Hematopoietic multipotent progenitor cell treated with erythropoietin and hydrocortisone succinate and interleukin-3 and kit ligand, for 4 days (in vitro differentiated cells): ENCODE measurements around the gene FKBP2.

Experiments used
- DNase-seq: peaks from one replicate; pipeline ENCODE4 v3.0.0-alpha.2; 2015

Gene FKBP2

DNA sequence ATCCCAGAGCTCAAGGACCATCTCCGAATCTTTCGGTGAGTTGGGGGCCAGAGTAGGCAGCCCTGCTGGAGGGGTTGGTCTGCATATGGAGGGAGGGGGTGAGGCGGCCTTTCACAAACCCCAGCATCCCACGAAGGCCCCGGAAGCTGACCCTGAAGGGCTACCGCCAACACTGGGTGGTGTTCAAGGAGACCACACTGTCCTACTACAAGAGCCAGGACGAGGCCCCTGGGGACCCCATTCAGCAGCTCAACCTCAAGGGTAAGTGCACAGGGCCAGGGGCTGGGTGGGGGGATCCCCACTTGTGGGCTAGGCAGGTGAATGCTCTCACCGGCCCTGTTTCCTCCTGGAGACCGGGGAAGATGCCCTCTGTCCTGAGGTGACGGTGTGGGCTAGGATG, 21.1 kb upstream of the FKBP2 start:
- DNase-seq: no peak

DNA sequence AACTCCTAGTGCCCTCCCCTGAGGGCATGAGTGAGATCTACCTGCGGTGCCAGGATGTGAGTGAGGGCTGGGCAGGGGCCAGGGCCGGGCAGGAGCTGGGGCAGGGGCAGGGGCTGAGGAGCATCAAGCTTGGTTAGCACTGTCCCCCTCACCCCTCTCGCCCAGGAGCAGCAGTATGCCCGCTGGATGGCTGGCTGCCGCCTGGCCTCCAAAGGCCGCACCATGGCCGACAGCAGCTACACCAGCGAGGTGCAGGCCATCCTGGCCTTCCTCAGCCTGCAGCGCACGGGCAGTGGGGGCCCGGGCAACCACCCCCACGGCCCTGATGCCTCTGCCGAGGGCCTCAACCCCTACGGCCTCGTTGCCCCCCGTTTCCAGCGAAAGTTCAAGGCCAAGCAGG, 20.6 kb upstream of the FKBP2 start:
- no peak for DNase-seq

DNA sequence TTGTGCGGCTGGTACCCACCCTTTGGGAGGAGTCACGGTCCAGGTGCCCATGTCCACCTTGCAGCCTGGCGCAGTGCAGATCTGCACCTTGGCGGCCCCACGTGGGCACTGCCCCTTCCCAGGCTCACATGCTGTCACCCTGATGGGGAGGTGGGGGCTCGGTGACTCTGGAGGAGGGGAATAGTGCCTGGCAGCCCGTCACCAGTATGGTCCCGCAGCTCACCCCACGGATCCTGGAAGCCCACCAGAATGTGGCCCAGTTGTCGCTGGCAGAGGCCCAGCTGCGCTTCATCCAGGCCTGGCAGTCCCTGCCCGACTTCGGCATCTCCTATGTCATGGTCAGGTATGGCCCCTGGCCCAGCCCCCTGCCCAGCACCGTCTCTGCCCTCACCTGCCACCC, 20.1 kb upstream of the FKBP2 start:
- no peak for DNase-seq

DNA sequence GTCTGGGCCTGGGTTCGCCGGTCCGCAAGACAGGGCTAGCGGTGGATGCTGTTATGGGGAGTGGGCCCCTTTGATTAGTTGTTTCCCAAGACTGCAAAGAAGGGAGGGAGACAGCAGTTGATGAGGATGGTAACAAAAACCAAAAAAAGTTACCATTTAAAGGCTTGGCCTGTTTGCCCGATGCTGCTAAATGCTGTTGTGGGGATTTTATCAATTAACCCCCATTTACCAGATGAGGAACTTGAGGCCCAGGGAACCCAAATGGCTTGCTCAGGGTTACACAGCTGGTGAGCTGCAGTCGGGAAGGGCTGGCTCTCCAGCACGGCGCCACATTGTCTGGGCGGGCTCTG, 18.3 kb upstream of the FKBP2 start:
- DNase-seq: no peak

DNA sequence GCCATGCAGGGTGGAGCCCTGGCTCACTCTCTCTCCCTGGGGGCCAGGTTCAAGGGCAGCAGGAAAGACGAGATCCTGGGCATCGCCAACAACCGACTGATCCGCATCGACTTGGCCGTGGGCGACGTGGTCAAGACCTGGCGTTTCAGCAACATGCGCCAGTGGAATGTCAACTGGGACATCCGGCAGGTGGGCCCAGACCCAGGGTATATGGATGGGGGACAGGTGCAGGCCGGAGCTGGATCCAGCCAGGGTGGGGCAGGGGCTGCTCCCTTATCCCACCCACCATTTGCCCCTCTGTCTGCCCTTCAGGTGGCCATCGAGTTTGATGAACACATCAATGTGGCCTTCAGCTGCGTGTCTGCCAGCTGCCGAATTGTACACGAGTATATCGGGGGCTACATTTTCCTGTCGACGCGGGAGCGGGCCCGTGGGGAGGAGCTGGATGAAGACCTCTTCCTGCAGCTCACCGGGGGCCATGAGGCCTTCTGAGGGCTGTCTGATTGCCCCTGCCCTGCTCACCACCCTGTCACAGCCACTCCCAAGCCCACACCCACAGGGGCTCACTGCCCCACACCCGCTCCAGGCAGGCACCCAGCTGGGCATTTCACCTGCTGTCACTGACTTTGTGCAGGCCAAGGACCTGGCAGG, 17.8 kb upstream of the FKBP2 start:
- DNase-seq: no peak

DNA sequence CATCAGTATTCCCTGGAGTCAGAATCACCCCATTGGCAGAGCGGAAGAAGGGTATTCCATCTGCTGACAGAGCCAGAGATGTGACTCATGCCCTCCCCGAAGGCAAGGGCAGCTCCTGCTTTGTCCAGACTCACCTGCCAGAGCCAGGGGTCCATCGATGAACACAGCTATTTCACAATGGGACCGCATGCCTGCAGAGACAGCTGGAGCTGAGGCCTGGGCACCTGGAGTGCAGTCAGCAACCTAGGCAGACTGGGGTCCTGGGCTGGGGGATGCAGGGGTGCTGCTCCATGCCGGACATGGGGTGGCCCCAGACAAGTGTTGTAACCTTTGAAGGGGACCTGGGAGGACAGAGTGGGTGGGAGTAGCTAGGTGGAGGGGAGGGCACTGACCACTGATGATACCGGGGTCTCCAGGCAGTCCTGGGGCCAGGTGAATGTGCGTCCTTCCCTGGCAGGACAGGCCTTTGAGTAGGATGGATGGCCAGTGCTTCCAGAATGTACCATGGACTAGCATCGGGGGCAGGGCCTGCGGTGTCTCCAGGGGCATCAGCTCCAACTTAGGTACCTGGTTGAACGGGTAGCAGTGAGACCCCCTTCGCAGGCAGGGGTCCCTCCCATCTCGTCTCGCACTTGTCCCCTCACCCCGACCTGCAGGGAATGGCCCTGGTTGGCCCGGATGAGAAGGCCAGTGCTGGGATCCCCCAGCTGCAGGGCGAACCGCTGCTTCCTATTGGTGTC, 16.6 kb upstream of the FKBP2 start:
- DNase-seq: no peak

DNA sequence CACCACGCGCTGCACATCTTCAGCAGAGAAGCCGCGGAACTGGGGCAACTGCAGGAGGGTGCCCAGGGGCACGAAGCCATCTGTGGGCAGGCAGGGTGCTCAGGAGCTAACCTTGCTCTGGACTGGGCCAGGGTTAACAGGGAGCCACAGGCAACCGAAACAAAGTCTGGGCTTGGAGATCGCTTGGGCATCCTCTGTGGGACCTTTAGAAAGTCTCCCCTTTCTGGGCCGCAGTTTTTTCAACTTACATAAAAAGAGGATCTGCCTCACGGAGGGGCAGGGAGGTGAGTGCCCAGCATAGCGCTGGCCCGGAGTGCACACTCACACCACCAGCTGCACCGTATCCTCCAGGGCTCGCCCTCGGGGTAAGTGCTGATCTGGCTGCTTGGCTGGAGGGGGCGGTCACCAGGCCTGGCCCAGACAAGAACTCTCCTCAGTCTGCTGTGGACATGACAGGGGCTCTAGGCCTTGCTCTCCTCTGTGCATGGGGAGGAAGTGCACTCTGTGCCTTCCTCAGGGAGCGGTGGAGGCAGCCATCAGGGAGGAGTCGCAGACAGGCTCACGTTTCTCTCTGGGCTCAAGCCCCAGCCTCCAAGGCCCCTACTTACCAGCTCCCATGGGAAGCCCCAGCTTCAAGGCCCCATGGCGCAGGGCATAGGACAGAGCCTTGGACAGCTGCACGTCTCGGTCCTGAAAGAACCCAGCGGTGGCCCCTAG, 15.8 kb upstream of the FKBP2 start:
- DNase-seq: peak; percentile 33

DNA sequence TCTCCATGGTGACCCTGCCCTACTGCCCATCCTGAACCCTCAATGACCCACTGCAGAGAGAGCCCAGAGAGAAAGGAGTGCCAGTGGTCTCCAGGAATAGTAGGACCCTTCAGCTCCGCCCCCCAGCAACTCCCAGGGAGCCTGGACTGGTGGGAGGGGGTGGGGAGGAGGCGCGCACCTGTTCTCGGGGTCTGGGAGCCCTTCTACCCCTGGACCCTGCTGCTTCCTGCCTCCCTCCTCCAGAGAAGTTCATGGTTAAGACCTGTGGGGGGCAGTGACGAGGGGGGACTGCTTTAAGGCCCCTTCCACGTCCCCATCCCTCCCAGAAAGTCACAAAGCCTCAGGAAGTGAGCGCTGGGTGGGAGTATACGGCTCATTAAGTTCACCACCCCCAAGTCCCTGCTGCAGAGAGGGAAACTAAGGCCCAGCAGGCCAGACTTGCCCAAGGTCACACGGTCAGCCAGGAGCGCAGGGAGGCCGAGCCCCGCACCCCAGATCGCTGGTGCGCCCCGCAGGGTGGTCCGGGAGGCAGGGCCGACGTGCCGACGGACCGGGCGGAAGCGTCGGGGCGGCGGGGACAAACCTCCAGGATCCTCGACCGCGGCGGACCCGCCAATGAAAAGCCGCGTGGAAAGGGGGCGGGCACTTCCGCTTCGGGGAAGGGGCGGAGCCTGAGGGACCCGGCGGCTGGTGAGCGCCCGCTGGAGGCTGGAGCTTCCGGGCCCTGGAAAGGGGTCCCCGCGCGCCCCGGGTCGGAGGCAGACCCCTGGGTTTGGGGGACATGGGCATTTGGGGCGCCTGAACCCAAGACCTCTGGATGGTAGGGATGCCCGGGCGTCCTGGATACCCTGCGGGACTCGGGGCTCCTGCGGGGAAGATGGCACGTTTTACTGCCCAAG, 15.0 kb upstream of the FKBP2 start, which contains the start of the genes NUDT22 and TRPT1:
TSS of gene NUDT22 (plus strand) at position 667 of the 899 bp plus-strand sequence. CDS start 379 bp downstream, outside the sequence.
TSS of gene TRPT1 (minus strand) at position 579 of the 899 bp plus-strand sequence. CDS start at position 253, 326 bp downstream.
- peak; percentile 96 for DNase-seq

DNA sequence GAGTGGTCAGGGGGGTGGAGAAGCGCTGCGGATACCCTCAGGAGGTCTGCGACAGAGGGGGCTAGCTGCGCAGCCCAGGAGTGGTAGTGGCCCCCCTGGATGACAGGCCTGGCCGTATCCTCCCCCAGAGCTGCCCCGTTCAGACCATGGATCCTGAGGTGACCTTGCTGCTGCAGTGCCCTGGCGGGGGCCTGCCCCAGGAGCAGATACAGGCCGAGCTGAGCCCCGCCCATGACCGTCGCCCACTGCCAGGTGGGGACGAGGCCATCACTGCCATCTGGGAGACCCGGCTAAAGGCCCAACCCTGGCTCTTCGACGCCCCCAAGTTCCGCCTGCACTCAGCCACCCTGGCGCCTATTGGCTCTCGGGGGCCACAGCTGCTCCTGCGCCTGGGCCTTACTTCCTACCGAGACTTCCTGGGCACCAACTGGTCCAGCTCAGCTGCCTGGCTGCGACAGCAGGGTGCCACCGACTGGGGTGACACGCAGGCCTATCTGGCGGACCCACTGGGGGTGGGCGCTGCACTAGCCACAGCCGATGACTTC, 14.3 kb upstream of the FKBP2 start:
- DNase-seq: peak; percentile 88

DNA sequence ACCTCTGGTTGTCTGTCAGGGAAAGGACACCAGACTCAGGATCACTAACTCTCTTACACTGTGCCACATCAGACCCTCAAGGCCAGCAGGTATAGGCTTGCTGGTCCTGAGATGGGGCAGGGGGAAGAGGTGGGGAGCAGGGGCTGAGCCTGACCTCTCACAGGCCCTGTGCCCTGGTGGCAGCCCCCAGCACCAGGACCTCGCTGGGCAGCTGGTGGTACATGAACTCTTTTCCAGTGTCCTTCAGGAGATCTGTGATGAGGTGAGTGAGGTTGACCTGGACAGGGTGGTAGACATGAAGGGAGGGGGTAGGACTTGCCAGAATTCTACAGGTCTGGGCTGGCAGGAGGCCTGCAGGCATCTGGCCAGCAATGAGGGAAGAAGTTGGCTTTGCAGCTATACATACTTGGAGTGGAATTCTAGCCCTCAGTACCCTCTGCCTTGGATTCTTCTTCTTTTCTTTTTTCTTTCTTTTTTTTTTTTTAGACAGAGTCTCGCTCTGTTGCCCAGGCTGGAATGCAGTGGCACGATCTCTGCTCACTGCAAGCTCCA, 13.4 kb upstream of the FKBP2 start:
- no peak for DNase-seq

DNA sequence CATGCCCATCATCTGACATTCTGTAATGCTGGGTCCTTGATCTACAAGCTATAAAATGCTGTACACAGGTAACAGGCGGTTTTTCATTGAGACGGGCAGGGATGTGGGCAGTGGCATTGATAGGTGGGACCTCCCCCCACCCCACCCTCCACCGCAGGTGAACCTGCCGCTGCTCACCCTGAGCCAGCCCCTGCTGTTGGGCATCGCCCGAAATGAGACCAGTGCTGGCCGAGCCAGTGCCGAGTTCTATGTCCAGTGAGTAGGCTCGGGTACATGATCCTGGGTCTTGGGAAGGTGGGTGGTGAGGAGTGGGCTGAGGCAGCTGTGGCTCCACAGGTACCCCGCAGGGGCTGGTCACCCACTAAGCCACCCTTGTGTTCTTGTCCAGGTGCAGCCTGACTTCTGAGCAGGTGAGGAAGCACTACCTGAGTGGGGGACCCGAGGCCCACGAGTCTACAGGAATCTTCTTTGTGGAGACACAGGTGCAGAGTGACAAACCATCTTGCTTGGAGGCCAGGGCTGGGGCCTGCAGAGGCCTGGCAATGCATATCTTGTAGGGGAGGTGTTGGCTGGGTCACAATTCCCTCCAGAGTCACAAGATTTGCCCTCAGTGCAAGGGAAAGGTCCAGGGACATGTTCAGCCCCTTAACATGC, 11.7 kb upstream of the FKBP2 start:
- no peak for DNase-seq

DNA sequence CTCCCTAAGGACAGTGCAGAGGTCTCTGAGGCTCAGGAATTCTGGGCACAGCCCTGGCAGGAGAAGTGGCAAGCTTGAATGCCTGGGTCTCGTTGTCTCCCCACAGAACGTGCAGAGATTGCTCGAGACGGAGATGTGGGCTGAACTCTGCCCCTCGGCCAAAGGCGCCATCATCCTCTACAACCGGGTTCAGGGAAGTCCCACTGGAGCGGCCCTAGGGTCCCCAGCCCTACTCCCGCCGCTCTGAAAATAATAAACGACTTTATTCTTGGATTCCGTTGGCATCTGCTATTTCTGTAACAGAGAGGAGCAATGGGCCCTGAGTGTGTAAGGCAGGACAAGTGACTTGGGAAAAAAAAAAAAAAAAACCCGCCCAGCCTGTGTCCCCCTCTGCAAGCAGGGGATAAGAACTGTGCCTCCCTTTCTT, 11.1 kb upstream of the FKBP2 start:
- DNase-seq: no peak

DNA sequence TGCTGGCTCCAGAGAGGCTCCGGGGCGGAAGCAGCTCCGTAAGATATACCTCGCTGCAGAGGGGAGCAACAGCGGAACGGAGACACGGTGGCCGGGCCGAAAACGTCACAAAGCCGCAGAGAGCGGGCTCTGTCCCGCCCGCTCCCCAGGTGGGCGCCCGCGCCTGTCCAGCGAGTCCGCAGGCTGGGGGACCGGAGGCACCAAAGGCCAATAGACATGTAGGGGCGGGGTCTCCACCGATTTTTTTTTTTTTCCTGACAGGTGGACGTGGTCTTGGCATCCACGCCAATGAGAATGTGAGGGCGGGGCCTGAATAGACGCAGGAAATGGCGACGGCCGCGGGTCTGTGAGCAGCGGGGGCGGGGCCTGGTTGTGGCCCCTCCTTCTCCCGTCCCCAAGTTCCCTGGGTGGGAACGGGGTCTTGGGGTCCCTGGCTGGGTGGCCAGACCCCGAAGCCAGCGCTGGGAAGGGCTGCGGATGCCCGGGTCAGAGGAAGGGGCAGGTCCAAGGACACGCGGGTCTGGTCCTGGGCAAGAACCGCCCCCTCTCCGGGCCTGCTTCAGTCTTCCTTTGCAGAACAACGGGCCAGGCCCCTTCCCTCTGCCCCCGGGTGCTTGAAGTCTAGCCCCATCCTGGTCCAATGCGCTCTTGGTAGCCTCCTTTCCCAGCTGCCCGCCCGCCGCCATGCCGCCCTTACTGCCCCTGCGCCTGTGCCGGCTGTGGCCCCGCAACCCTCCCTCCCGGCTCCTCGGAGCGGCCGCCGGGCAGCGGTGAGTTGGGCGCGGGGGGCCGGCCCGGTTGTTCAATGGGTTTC, 10.5 kb upstream of the FKBP2 start, which contains the start of gene DNAJC4:
TSS of gene DNAJC4 (plus strand) at position 378 of the 814 bp plus-strand sequence. CDS start at position 685, 307 bp downstream.
- DNase-seq: peak; percentile 98

DNA sequence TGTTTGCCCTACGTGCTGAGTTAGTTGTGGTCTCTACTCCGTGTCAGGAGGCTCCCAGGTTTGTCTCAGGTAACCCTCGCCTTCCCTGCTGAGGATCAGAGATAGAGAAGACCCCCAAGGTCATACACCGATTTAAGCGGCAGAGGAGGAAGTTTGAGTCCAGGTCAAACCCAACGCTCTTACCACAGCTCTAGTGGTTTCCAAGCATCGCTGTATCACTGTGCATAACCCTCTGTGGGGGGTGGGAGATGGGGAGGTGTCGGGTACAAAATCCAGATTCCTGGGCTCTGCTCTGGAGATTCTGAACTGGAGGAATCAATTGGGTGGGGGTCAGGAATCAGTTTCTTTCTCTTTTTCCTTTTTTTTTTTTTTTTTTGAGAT, 9.9 kb upstream of the FKBP2 start:
- peak; percentile 72 for DNase-seq

DNA sequence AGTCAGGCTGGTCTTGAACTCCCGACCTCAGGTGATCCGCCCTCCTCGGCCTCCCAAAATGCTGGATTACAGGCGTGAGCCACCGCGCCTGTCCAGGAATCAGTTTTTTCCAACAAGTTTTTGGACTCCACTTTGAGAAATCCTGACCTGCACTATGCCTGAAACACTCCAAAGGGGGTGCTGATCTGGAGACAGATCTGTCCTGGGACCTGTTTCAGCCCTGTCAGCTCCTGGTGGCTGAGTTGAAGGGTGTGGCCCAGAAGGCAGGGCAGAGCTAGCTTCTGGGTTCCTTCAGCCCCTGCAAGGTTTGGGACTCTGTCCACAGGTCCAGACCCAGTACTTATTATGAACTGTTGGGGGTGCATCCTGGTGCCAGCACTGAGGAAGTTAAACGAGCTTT, 9.3 kb upstream of the FKBP2 start:
- DNase-seq: peak; percentile 44

DNA sequence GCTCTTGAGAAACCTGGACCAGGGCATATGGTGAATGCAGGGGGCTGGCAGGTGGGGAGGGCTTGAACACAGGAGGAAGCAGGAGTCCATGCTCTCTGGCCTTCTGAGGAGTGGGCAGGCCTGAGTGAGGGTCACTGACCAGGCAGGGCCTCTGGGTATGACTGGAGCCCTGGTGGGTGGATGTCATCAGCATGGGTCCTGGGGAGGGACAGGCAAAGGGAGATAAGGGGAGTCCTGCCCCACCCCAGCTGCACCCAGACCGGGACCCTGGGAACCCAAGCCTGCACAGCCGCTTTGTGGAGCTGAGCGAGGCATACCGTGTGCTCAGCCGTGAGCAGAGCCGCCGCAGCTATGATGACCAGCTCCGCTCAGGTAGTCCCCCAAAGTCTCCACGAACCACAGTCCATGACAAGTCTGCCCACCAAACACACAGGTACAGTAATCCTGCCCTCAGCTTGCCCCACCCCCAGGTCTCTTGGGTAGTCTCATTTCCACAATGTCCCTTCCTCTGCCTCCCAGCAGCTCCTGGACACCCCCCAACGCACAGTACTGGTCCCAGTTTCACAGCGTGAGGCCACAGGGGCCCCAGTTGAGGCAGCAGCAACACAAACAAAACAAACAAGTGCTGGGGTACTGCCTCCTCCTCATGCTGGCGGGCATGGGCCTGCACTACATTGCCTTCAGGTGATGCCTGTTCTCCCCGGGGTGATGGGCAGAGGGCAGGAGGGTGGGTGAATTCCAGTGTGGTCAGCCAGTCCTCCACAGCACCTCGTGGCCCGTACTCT, 8.5 kb upstream of the FKBP2 start:
- DNase-seq: no peak

DNA sequence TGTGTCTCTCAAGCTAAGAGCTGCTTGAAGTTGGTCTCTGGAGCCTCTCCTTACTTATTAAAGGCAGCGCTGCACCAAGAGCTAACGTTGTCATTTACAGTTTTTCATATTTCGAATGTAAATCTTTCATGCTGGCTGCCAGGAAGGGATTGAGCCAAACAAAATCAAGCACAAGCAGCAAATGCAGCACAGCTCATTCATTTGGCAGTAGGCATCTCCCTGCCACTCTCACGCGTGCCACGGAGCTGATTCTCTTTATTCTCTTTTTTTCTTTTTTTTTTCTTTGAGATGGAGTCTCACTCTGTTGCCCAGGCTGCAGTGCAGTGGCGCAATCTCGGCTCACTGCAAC, 8.0 kb upstream of the FKBP2 start:
- no peak for DNase-seq

DNA sequence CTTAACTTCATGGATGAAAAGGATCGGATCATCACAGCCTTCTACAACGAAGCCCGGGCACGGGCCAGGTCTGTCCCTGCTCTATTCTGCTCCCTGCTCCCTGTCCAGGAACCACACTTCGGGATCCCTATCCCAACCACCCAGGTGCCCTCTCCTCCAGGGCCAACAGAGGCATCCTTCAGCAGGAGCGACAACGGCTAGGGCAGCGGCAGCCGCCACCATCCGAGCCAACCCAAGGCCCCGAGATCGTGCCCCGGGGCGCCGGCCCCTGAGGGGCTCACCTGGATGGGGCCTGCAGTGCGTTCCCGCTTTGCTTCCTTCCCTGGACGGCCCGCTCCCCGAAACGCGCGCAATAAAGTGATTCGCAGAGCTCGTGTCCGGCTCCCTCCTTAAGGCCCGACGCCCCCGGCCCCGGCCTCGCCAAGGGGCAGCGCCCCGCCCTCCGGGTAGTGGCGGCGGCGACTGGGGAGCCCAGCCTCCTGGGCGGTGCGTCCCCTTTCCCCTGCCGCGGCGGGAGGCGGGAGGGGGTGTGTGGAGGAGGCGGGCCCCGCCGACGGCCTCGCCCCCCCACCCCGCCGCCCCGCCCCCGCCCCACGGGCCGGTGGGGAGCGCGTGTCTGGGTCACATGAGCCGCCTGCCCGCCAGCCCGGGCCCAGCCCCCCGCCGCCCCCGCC, 6.8 kb upstream of the FKBP2 start, which contains the start of gene VEGFB:
TSS of gene VEGFB (plus strand) at position 672 of the 674 bp plus-strand sequence. CDS start 250 bp downstream, outside the sequence.
- DNase-seq: peak; percentile 79
